Spinal cord (tissue), 10 donors: Measurements from ENCODE around the gene CDH1. TPM values are rescaled to one million over a fixed set of nuclear protein-coding genes. Genes with fewer than 3 reads are reported as not detected.

Source experiments
- DNase-seq, 6 donors: peaks; one replicate each; pipeline versions ENCODE4 v3.0.0 to v3.0.0-alpha.2; 2013 to 2015; ENCODE audit warnings: low spot score in 6 of 6, low read depth in 4 of 6
- H3K27ac ChIP-seq: one replicate; pipeline ENCODE4 v1.5.1; 2013; ENCODE audit warnings: low read depth, low read length, control low read depth
- H3K27me3 ChIP-seq: one replicate; pipeline ENCODE4 v1.6.1; 2013; ENCODE audit warnings: low read length; ENCODE audit not compliant: control insufficient read depth, insufficient read depth
- H3K36me3 ChIP-seq: one replicate; pipeline ENCODE4 v1.6.1; 2013; ENCODE audit warnings: low read length; ENCODE audit not compliant: control insufficient read depth, insufficient read depth
- H3K4me1 ChIP-seq: one replicate; pipeline ENCODE4 v1.6.1; 2013; ENCODE audit warnings: low read length; ENCODE audit not compliant: control insufficient read depth, insufficient read depth
- H3K4me3 ChIP-seq: one replicate; pipeline ENCODE4 v1.5.1; 2013; ENCODE audit warnings: low read depth, low read length, control low read depth
- H3K9me3 ChIP-seq: one replicate; pipeline ENCODE4 v1.6.1; 2013; ENCODE audit warnings: low read length; ENCODE audit not compliant: control insufficient read depth, insufficient read depth
- WGBS: methylation state at CpG from one replicate; pipeline ENCODE4 v1.1.5; 2013; ENCODE audit warnings: missing lambda C conversion rate; ENCODE audit not compliant: insufficient coverage; 5-methylcytosine and 5-hydroxymethylcytosine counted together
- polyA plus RNA-seq, 2 donors: library from polyadenylated mRNA; unstranded; fragments of 120-200 nt; gene quantifications; one replicate each; pipeline ENCODE4 v1.2.1, GENCODE V29; 2013; ENCODE audit not compliant: insufficient read length in 2 of 2
- total RNA-seq, 2 donors: library from RNA; depleted of rRNA in 1 of 2; stranded (reverse); fragments of 120-200 nt in 1 of 2; fragments of >200 nt in 1 of 2; gene quantifications; one replicate each; pipeline versions ENCODE4 v1.2.3 to v1.2.4, GENCODE V29; 2013 to 2014
- donor health status: healthy.

CDH1 gene
- total and polyA plus RNA-seq, 4 donors, result 23.6 to 45.4 (median 31.9) TPM

GRCh38 chr16:68754084-68754792, 17.1 kb downstream of the CDH1 start:
- DNase-seq, result no peak
- no peaks in the 10 kb centered on the region for H3K27me3 ChIP-seq
- no peak overlapping the region for H3K4me3 ChIP-seq
- H3K36me3 ChIP-seq, result no peaks in the 10 kb centered on the region
- H3K27ac ChIP-seq, result no peak overlapping the region
- no peaks in the 10 kb centered on the region for H3K4me1 ChIP-seq
- H3K9me3 ChIP-seq, result no peaks in the 10 kb centered on the region
- 91% methylated on average over 5 of the region's 7 CpGs for WGBS

- 90% methylated on average over 5 of the region's 10 CpGs for WGBS
- Histone ChIP-seq H3K36me3 (no peaks in the 10 kb centered on the region), H3K4me3 (no peak overlapping the region), H3K9me3 (no peaks in the 10 kb centered on the region), H3K27me3 (no peaks in the 10 kb centered on the region), H3K4me1 (peaks cover 15% of the 10 kb centered on the region), H3K27ac (no peak overlapping the region)
- DNase-seq, result no peak
Observed at GRCh38 chr16:68756239-68756915, 19.3 kb downstream of the CDH1 start.

GRCh38 chr16:68757625-68757935, 20.5 kb downstream of the CDH1 start:
- Histone ChIP-seq H3K4me1 (peaks cover 26% of the 10 kb centered on the region), H3K4me3 (no peak overlapping the region), H3K9me3 (no peaks in the 10 kb centered on the region), H3K27me3 (no peaks in the 10 kb centered on the region), H3K36me3 (no peaks in the 10 kb centered on the region), H3K27ac (no peak overlapping the region)
- DNase-seq, result no peak

GRCh38 chr16:68759062-68759461, 22.0 kb downstream of the CDH1 start:
- Histone ChIP-seq H3K9me3 (no peaks in the 10 kb centered on the region), H3K4me1 (peaks cover 37% of the 10 kb centered on the region), H3K27me3 (no peaks in the 10 kb centered on the region), H3K4me3 (no peak overlapping the region), H3K36me3 (no peaks in the 10 kb centered on the region), H3K27ac (no peak overlapping the region)
- 100% methylated on average over 1 of the region's 6 CpGs for WGBS
- DNase-seq, result no peak

- Histone ChIP-seq H3K27me3 (no peaks in the 10 kb centered on the region), H3K4me3 (no peak overlapping the region), H3K27ac (peak overlapping the region; percentile 4), H3K4me1 (peaks cover 37% of the 10 kb centered on the region), H3K36me3 (no peaks in the 10 kb centered on the region), H3K9me3 (no peaks in the 10 kb centered on the region)
- 60% methylated on average over 8 of the region's 8 CpGs for WGBS
- DNase-seq, result peak in 2 of 6 donors; percentile 51 to 67
Observed at GRCh38 chr16:68760671-68761275, 23.7 kb downstream of the CDH1 start.

- no peaks in the 10 kb centered on the region for H3K36me3 ChIP-seq
- WGBS, result no CpG with 5 or more reads among the region's 6 CpGs
- H3K27me3 ChIP-seq, result no peaks in the 10 kb centered on the region
- peak overlapping the region; percentile 65 for H3K27ac ChIP-seq
- H3K4me3 ChIP-seq, result no peak overlapping the region
- no peaks in the 10 kb centered on the region for H3K9me3 ChIP-seq
- H3K4me1 ChIP-seq, result peaks cover 37% of the 10 kb centered on the region
- DNase-seq, result peak in 5 of 6 donors; percentile 49 to 96 (median 68)
Observed at GRCh38 chr16:68762996-68763756, 26.1 kb downstream of the CDH1 start.

- no peak overlapping the region for H3K27ac ChIP-seq
- H3K4me1 ChIP-seq, result peaks cover 34% of the 10 kb centered on the region
- 83% methylated on average over 5 of the region's 8 CpGs for WGBS
- no peaks in the 10 kb centered on the region for H3K9me3 ChIP-seq
- no peaks in the 10 kb centered on the region for H3K36me3 ChIP-seq
- no peak overlapping the region for H3K4me3 ChIP-seq
- no peaks in the 10 kb centered on the region for H3K27me3 ChIP-seq
- DNase-seq, result peak in 1 of 6 donors; percentile 79
Observed at GRCh38 chr16:68764862-68765261, 27.8 kb downstream of the CDH1 start.

GRCh38 chr16:68767581-68767980, 30.5 kb downstream of the CDH1 start:
- Histone ChIP-seq H3K4me3 (no peak overlapping the region), H3K27me3 (no peaks in the 10 kb centered on the region), H3K36me3 (no peaks in the 10 kb centered on the region), H3K4me1 (peaks cover 11% of the 10 kb centered on the region), H3K27ac (no peak overlapping the region), H3K9me3 (no peaks in the 10 kb centered on the region)
- WGBS, result no CpG with 5 or more reads among the region's 1 CpG
- DNase-seq, result no peak

GRCh38 chr16:68768175-68768574, 31.1 kb downstream of the CDH1 start:
- 50% methylated on average over 2 of the region's 7 CpGs for WGBS
- no peaks in the 10 kb centered on the region for H3K36me3 ChIP-seq
- peaks cover 8% of the 10 kb centered on the region for H3K4me1 ChIP-seq
- H3K27ac ChIP-seq, result no peak overlapping the region
- no peaks in the 10 kb centered on the region for H3K9me3 ChIP-seq
- DNase-seq, result no peak
- H3K4me3 ChIP-seq, result no peak overlapping the region
- no peaks in the 10 kb centered on the region for H3K27me3 ChIP-seq
